ENCODE results near the gene C15orf62. TPM values are rescaled to one million over a fixed set of nuclear protein-coding genes. Genes with fewer than 3 reads are reported as not detected.

The C15orf62 gene
- total RNA-seq, 4 donors from 2014 or later: 6.8 to 25.2 (median 19.6) TPM

DNA sequence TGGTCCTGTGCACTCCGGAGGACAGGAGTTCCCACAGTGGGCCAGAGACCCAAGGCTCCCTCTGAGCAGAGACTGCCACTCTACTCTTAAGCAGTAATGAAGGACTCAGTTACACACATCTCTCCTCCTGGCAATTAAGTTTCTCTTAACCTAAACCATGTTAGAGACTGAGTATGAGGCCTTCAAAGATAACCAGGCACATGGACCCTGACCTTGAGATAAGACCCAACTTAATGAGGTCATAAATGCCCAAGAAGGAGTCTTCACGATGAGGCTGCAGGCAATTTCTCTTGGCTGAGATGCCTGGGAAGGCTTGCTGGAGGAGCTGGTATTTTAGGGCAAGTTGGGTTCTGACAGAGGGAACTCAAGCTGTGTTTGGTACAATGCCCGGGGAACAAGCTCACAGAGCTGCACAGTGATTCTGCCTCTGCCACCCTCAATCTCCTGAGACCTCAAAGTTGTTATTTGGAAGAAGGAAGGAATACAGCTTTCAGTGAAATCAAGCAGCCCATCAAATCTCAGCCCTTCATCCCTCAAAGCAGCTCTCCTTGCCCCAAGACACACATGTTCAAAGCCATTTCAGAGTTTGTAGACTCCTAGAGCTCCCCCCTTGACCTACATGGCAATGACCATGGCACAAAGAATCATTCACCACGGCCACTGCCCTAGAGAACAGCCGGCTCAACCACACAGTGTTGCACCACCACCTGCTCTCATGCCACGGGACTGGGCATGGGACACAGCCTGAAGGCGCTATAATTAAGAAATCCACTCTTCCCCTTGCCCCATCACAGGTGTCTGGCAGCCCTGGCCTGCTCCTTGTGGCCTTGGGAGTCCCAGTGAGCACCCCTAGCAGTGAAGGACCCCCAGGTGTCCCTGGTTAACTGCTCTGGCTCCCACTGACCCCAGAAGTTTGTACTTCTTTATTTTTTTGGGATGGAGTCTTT lies 21.8 kb upstream of the C15orf62 start:
- Histone ChIP-seq H3K27me3 (no peaks in the 10 kb centered on the region), H3K4me3 (no peak overlapping the region), H3K4me1 (no peaks in the 10 kb centered on the region), H3K36me3 (peaks cover 70% of the 10 kb centered on the region), H3K9me3 (no peaks in the 10 kb centered on the region), H3K27ac (no peak overlapping the region)
- TF ChIP-seq POLR2A (IDR thresholded peaks at IDR 0.05): no peak
- TF ChIP-seq POLR2AphosphoS5 (IDR thresholded peaks at IDR 0.05): no peak
- no peak for TF ChIP-seq EP300 (IDR thresholded peaks at IDR 0.05)
- TF ChIP-seq, protein P1, sequence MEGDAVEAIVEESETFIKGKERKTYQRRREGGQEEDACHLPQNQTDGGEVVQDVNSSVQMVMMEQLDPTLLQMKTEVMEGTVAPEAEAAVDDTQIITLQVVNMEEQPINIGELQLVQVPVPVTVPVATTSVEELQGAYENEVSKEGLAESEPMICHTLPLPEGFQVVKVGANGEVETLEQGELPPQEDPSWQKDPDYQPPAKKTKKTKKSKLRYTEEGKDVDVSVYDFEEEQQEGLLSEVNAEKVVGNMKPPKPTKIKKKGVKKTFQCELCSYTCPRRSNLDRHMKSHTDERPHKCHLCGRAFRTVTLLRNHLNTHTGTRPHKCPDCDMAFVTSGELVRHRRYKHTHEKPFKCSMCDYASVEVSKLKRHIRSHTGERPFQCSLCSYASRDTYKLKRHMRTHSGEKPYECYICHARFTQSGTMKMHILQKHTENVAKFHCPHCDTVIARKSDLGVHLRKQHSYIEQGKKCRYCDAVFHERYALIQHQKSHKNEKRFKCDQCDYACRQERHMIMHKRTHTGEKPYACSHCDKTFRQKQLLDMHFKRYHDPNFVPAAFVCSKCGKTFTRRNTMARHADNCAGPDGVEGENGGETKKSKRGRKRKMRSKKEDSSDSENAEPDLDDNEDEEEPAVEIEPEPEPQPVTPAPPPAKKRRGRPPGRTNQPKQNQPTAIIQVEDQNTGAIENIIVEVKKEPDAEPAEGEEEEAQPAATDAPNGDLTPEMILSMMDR (IDR thresholded peaks at IDR 0.05): no peak
- WGBS: 73% methylated on average over 7 of the region's 7 CpGs
- DNase-seq (ENCODE audit: low spot score in 2 of 2): no peak

DNA sequence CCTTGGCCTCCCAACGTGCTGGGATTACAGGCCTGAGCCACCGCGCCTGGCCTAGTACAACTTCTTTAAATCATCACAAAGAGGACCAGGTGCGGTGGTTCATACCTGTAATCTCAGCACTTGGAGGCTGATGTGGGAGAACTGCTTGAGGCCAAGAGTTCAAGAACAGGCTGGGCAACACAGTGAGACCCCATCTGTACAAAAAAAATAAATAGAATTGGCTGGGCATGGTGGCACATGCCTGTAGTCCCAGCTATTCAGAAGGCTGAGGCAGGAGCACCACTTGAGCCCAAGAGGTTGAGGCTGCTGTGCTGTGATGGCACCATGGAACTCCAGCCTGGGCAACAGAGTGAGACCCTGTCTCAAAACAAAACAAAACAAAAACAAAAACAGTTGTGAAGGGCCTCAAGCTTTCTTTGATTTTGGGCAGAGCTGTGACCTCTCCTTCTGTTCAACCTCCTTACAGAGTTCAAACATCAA lies 20.6 kb upstream of the C15orf62 start:
- H3K9me3 ChIP-seq: no peaks in the 10 kb centered on the region
- H3K27ac ChIP-seq: no peak overlapping the region
- TF ChIP-seq, protein P1 (IDR thresholded peaks at IDR 0.05): no peak
- TF ChIP-seq EP300 (IDR thresholded peaks at IDR 0.05) (no peak), POLR2AphosphoS5 (IDR thresholded peaks at IDR 0.05) (no peak), POLR2A (IDR thresholded peaks at IDR 0.05) (no peak)
- no peak overlapping the region for H3K4me3 ChIP-seq
- H3K27me3 ChIP-seq: no peaks in the 10 kb centered on the region
- no peak for DNase-seq (ENCODE audit: low spot score in 2 of 2)
- WGBS: 98% methylated on average over 4 of the region's 4 CpGs
- peaks cover 58% of the 10 kb centered on the region for H3K36me3 ChIP-seq
- peaks cover 11% of the 10 kb centered on the region for H3K4me1 ChIP-seq

DNA sequence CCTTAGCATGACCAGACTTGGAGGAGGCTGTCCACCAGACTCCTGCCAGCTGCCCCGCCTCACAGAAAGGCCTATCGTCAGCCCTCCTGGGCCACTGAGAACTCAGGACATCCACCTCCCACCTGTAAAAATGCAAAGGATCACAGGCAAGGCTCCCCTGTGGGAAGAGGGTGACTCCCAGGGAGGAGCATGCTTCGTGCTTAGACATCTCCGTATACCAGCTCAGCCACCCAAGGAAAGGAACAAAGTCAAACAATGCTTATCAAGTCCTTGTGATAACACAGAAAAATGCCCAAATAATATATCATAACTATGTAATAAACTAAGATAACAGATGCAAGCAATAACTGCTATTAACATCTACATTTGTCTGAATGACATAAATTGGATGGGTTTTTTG lies 18.9 kb upstream of the C15orf62 start:
- no peak overlapping the region for H3K27ac ChIP-seq
- no peak for DNase-seq (ENCODE audit: low spot score in 2 of 2)
- TF ChIP-seq POLR2A (IDR thresholded peaks at IDR 0.05): no peak
- TF ChIP-seq POLR2AphosphoS5 (IDR thresholded peaks at IDR 0.05): no peak
- TF ChIP-seq, protein P1 (IDR thresholded peaks at IDR 0.05): no peak
- no peak for TF ChIP-seq EP300 (IDR thresholded peaks at IDR 0.05)
- peaks cover 49% of the 10 kb centered on the region for H3K36me3 ChIP-seq
- H3K27me3 ChIP-seq: no peaks in the 10 kb centered on the region
- H3K9me3 ChIP-seq: no peaks in the 10 kb centered on the region
- H3K4me1 ChIP-seq: peaks cover 21% of the 10 kb centered on the region
- no peak overlapping the region for H3K4me3 ChIP-seq
- 86% methylated on average over 4 of the region's 4 CpGs for WGBS

DNA sequence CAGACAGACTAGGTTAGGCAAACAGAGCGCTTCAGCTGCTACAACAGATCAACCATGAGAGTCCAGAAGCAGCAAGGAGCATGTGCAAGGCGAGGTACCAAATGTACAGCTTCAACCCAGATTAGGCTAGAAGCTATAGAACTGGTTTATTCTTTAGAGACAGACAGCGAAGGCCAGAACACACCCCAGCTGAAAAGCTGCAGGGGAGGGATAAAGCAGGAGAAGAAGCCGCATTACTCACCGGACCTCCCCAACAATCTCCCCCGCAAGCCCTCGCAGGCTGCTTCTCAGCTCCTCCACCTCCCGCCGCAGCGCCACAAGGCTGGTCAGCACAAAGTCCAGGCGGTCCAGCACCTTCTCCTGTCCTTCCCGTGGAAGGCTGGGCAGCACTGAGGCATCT lies 18.0 kb upstream of the C15orf62 start:
- Histone ChIP-seq H3K4me3 (no peak overlapping the region), H3K27ac (no peak overlapping the region), H3K27me3 (no peaks in the 10 kb centered on the region), H3K36me3 (peaks cover 49% of the 10 kb centered on the region), H3K4me1 (peaks cover 22% of the 10 kb centered on the region), H3K9me3 (no peaks in the 10 kb centered on the region)
- no peak for TF ChIP-seq EP300 (IDR thresholded peaks at IDR 0.05)
- TF ChIP-seq, protein P1 (IDR thresholded peaks at IDR 0.05): no peak
- no peak for TF ChIP-seq POLR2AphosphoS5 (IDR thresholded peaks at IDR 0.05)
- TF ChIP-seq POLR2A (IDR thresholded peaks at IDR 0.05): no peak
- no peak for DNase-seq (ENCODE audit: low spot score in 2 of 2)
- WGBS: 85% methylated on average over 12 of the region's 12 CpGs

DNA sequence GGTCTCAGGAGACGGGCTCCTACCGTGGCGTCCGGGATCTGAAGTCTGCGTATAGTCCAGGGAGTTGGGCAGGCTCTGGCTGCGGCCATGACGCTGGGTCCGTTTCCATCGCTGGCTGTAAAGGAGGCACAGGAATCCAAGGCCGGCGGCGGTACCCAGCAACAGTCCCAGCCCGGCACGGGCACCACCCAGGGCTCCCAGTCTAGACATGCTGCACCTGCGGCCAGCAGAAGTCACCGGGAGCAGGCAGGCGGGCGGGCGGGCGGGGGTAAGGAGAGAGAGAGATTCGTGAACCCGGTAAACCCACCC lies 15.3 kb upstream of the C15orf62 start:
- Histone ChIP-seq H3K4me3 (peak overlapping the region; percentile 90), H3K27me3 (no peaks in the 10 kb centered on the region), H3K27ac (peak overlapping the region; percentile 72), H3K9me3 (no peaks in the 10 kb centered on the region), H3K36me3 (peaks cover 27% of the 10 kb centered on the region), H3K4me1 (peaks cover 22% of the 10 kb centered on the region)
- DNase-seq (ENCODE audit: low spot score in 2 of 2): peak in 1 of 2 donors; percentile 77
- no peak for TF ChIP-seq EP300 (IDR thresholded peaks at IDR 0.05)
- TF ChIP-seq POLR2A (IDR thresholded peaks at IDR 0.05): no peak
- TF ChIP-seq, protein P1 (IDR thresholded peaks at IDR 0.05): no peak
- no peak for TF ChIP-seq POLR2AphosphoS5 (IDR thresholded peaks at IDR 0.05)
- 0% methylated on average over 2 of the region's 22 CpGs for WGBS

Measured in suprapubic skin (tissue), 4 donors.